ENCODE results near the gene CCDC32.
A peak's percentile ranks its signal among the peaks of the same experiment; 100 is the strongest.

Gene CCDC32, protein sequence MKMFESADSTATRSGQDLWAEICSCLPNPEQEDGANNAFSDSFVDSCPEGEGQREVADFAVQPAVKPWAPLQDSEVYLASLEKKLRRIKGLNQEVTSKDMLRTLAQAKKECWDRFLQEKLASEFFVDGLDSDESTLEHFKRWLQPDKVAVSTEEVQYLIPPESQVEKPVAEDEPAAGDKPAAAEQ

GRCh38 chr15:40564591-40565332, at the start of gene CCDC32:
TSS of gene CCDC32 (minus strand) at chr15:40565042. CDS start at chr15:40563015, 2,027 bp downstream.
- peak; percentile 98 for DNase-seq (ENCODE audit: low read depth)
- TF ChIP-seq MYC (IDR thresholded peaks at IDR 0.05; ENCODE audit: low read depth, low read length): peak; percentile 62; the same call in 1 of the 2 replicates
- TF ChIP-seq POLR2A (IDR thresholded peaks at IDR 0.05; ENCODE audit: extremely low read depth, insufficient read length): peak; percentile 84
- no peak for TF ChIP-seq CTCF (IDR thresholded peaks at IDR 0.05; ENCODE audit: low read depth, low read length)
- TF ChIP-seq, protein P1, sequence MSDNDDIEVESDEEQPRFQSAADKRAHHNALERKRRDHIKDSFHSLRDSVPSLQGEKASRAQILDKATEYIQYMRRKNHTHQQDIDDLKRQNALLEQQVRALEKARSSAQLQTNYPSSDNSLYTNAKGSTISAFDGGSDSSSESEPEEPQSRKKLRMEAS (IDR thresholded peaks at IDR 0.05; ENCODE audit: low read depth, low read length): peak; percentile 99
- H3K4me3 ChIP-seq (ENCODE audit: low read depth, low read length): peak within 1 kb of the TSS; percentile 78

- no peak overlapping the region for H3K4me3 ChIP-seq (ENCODE audit: low read depth, low read length)
- DNase-seq (ENCODE audit: low read depth): no peak
- no peak for TF ChIP-seq POLR2A (IDR thresholded peaks at IDR 0.05; ENCODE audit: extremely low read depth, insufficient read length)
- TF ChIP-seq, protein P1 (IDR thresholded peaks at IDR 0.05; ENCODE audit: low read depth, low read length): no peak
Observed at GRCh38 chr15:40613080-40613479, 48.2 kb upstream of the CCDC32 start.

GRCh38 chr15:40603935-40604334, 39.1 kb upstream of the CCDC32 start:
- TF ChIP-seq MYC (IDR thresholded peaks at IDR 0.05; ENCODE audit: low read depth, low read length) (no peak), POLR2A (IDR thresholded peaks at IDR 0.05; ENCODE audit: extremely low read depth, insufficient read length) (no peak), CTCF (IDR thresholded peaks at IDR 0.05; ENCODE audit: low read depth, low read length) (no peak)
- TF ChIP-seq, protein P1 (IDR thresholded peaks at IDR 0.05; ENCODE audit: low read depth, low read length): no peak
- no peak for DNase-seq (ENCODE audit: low read depth)
- no peak overlapping the region for H3K4me3 ChIP-seq (ENCODE audit: low read depth, low read length)

- TF ChIP-seq, protein P1 (IDR thresholded peaks at IDR 0.05; ENCODE audit: low read depth, low read length): no peak
- TF ChIP-seq CTCF (IDR thresholded peaks at IDR 0.05; ENCODE audit: low read depth, low read length) (no peak), MYC (IDR thresholded peaks at IDR 0.05; ENCODE audit: low read depth, low read length) (no peak), POLR2A (IDR thresholded peaks at IDR 0.05; ENCODE audit: extremely low read depth, insufficient read length) (no peak)
- no peak for DNase-seq (ENCODE audit: low read depth)
Observed at GRCh38 chr15:40600956-40601355, 36.1 kb upstream of the CCDC32 start.

GRCh38 chr15:40598672-40599071, 33.8 kb upstream of the CCDC32 start:
- DNase-seq (ENCODE audit: low read depth): no peak
- no peak for TF ChIP-seq MYC (IDR thresholded peaks at IDR 0.05; ENCODE audit: low read depth, low read length)
- no peak for TF ChIP-seq POLR2A (IDR thresholded peaks at IDR 0.05; ENCODE audit: extremely low read depth, insufficient read length)
- no peak for TF ChIP-seq CTCF (IDR thresholded peaks at IDR 0.05; ENCODE audit: low read depth, low read length)
- TF ChIP-seq, protein P1 (IDR thresholded peaks at IDR 0.05; ENCODE audit: low read depth, low read length): no peak

More at GRCh38 chr15:40600956-40601355, 36.1 kb upstream of the CCDC32 start:
- no peak overlapping the region for H3K4me3 ChIP-seq (ENCODE audit: low read depth, low read length)

DNA sequence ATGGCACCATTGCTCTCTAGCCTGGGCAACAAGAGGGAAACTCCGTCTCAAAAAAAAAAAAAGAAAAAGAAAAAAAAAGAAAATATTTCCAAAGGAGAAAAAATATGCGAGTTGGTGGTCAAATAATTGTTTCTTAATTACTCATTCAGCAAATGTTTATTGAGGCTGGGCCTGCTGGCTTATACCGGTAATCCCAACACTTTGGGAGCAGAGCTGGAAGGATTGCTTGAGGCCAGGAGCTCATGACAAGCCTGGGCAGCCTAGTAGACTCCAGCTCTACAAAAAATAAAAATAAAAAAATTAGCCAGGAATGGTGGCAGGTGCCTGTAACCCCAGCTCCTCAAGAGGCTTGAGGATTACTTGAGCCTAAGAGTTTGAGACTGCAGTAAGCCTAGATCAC, 33.3 kb upstream of the CCDC32 start:
- TF ChIP-seq MYC (IDR thresholded peaks at IDR 0.05; ENCODE audit: low read depth, low read length): no peak
- TF ChIP-seq, protein P1 (IDR thresholded peaks at IDR 0.05; ENCODE audit: low read depth, low read length): no peak
- TF ChIP-seq CTCF (IDR thresholded peaks at IDR 0.05; ENCODE audit: low read depth, low read length): no peak
- TF ChIP-seq POLR2A (IDR thresholded peaks at IDR 0.05; ENCODE audit: extremely low read depth, insufficient read length): no peak
- no peak for DNase-seq (ENCODE audit: low read depth)
- H3K4me3 ChIP-seq (ENCODE audit: low read depth, low read length): no peak overlapping the region

More at GRCh38 chr15:40598672-40599071, 33.8 kb upstream of the CCDC32 start:
- H3K4me3 ChIP-seq (ENCODE audit: low read depth, low read length): no peak overlapping the region

Measured in NB4 (cell line).